SU-DHL-6 (cell line): ENCODE data around the gene GRAMD1A.
"Not testable (repeated sequence)": the region's sequence is repeated elsewhere in the genome, so short reads cannot be mapped to it uniquely, and the experiment has no call there.

Experiments
- H2AFZ ChIP-seq: fragments of 200-600 bp; sonication (generic); 2 replicates; pipeline ENCODE4 v1.6.1; 2014; ENCODE audit warnings: low read depth, mild to moderate bottlenecking, moderate library complexity, mixed read lengths, antibody characterized with exemption, low read length; ENCODE audit not compliant: severe bottlenecking
- H3F3A ChIP-seq: fragments of 200-600 bp; shearing (Covaris generic); 2 replicates; pipeline ENCODE4 v1.6.0; 2016; ENCODE audit warnings: antibody characterized with exemption, mild to moderate bottlenecking; ENCODE audit not compliant: insufficient read depth
- H3K27ac ChIP-seq: fragments of 200-600 bp; sonication (generic); 2 replicates; pipeline ENCODE4 v1.5.1; 2016; ENCODE audit warnings: low read depth, mild to moderate bottlenecking, low read length, moderate library complexity, mixed read lengths
- H3K27me3 ChIP-seq: fragments of 200-600 bp; sonication (generic), shearing (Covaris generic); 2 replicates; pipeline ENCODE4 v1.6.0; 2014; ENCODE audit warnings: mild to moderate bottlenecking, low read length
- H3K36me3 ChIP-seq: fragments of 200-600 bp; sonication (generic); 2 replicates; pipeline ENCODE4 v1.6.1; 2014; ENCODE audit warnings: mild to moderate bottlenecking, low read length, mixed read lengths
- H3K4me2 ChIP-seq: fragments of 300-600, 200-600 bp; shearing (Covaris generic), sonication (generic); 2 replicates; pipeline ENCODE4 v1.6.0; 2014; ENCODE audit warnings: low read length, low read depth, mild to moderate bottlenecking; ENCODE audit not compliant: poor library complexity, severe bottlenecking
- H3K4me3 ChIP-seq: fragments of 200-600 bp; sonication (generic); 2 replicates; pipeline ENCODE4 v1.5.1; 2014; ENCODE audit warnings: antibody characterized with exemption, low read length, mild to moderate bottlenecking, mixed read lengths; ENCODE audit not compliant: insufficient read depth, poor library complexity, severe bottlenecking
- H3K79me2 ChIP-seq: fragments of 200-600 bp; sonication (generic); 2 replicates; pipeline ENCODE4 v1.6.1; 2014; ENCODE audit warnings: mild to moderate bottlenecking, low read length, moderate library complexity; ENCODE audit not compliant: insufficient read depth
- H3K9ac ChIP-seq: fragments of 200-600 bp; sonication (generic); 2 replicates; pipeline ENCODE4 v1.7.0; 2014; ENCODE audit warnings: mild to moderate bottlenecking, low read length
- H3K9me2 ChIP-seq: fragments of 200-600 bp; sonication (generic); replicated peaks from 2 replicates; pipeline ENCODE4 v1.6.1; 2014; ENCODE audit warnings: low read length; ENCODE audit not compliant: insufficient read depth
- H3K9me3 ChIP-seq: fragments of 200-600 bp; sonication (generic); 2 replicates; pipeline ENCODE4 v1.6.1; 2014; ENCODE audit warnings: low read length, mixed read lengths; ENCODE audit not compliant: insufficient read depth
- H4K20me1 ChIP-seq: fragments of 200-600 bp; sonication (generic); 2 replicates; pipeline ENCODE4 v1.6.1; 2014; ENCODE audit warnings: low read depth, mild to moderate bottlenecking, antibody characterized with exemption, low read length, moderate library complexity, mixed read lengths
- CTCF ChIP-seq: fragments of 200-600 bp; sonication (generic); IDR thresholded peaks from one replicate; pipeline ENCODE4 v1.5.1; 2017; ENCODE audit warnings: antibody characterized with exemption, mild to moderate bottlenecking, low read length, moderate library complexity; ENCODE audit not compliant: insufficient read depth, poor library complexity, severe bottlenecking
- EZH2phosphoT487 ChIP-seq: fragments of 200-600 bp; sonication (generic), shearing (Covaris generic); conservative IDR thresholded peaks from 2 replicates; pipeline ENCODE4 v1.6.1; 2018; ENCODE audit warnings: mild to moderate bottlenecking, antibody characterized with exemption, low read length, moderate library complexity, mixed read lengths

GRAMD1A gene

GRCh38 chr19:35006342-35006998 lies 6.3 kb downstream of the GRAMD1A start:
- peaks cover 41% of the 10 kb centered on the region for H3K79me2 ChIP-seq
- H3F3A ChIP-seq: 0 out of 2 replicates have a peak, but pooled peaks cover 4% of the 10 kb centered on the region
- peaks cover 3% of the 10 kb centered on the region; the same call in 1 of the 2 replicates for H4K20me1 ChIP-seq
- H3K9me3 ChIP-seq: no peaks in the 10 kb centered on the region
- no peak overlapping the region for H3K9ac ChIP-seq
- H3K27me3 ChIP-seq: no peaks in the 10 kb centered on the region
- no peak overlapping the region for H2AFZ ChIP-seq
- no peak overlapping the region for H3K4me2 ChIP-seq
- TF ChIP-seq EZH2phosphoT487: no peak
- no peak for TF ChIP-seq CTCF
- no peak overlapping the region for H3K27ac ChIP-seq
- no peaks in the 10 kb centered on the region for H3K36me3 ChIP-seq
- no peak overlapping the region for H3K4me3 ChIP-seq
- no peaks in the 10 kb centered on the region for H3K9me2 ChIP-seq

DNA sequence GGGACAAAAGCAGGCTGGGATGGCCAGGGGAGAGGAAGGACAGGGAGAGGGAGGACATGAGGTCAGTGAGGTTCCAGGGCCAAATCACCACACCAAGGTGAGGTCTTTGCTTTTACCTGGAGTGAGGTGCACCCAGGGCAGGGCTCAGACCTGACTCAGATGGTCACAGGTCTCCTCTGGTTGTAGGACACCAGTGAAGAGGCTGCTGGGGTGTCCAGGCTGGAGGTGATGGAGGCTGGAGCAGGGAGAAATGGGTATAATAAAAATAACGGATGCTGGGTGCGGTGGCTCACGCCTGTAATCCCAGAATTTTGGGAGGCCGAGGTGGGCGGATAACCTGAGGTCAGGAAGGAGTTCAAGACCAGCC lies 6.9 kb downstream of the GRAMD1A start:
- Histone ChIP-seq H3K27me3 (no peaks in the 10 kb centered on the region), H4K20me1 (peaks cover 3% of the 10 kb centered on the region; the same call in 1 of the 2 replicates), H2AFZ (no peak overlapping the region), H3K79me2 (peaks cover 36% of the 10 kb centered on the region), H3K36me3 (no peaks in the 10 kb centered on the region), H3K27ac (no peak overlapping the region), H3K4me3 (no peak overlapping the region), H3K9ac (no peak overlapping the region), H3F3A (0 out of 2 replicates have a peak, but pooled peaks cover 4% of the 10 kb centered on the region), H3K9me2 (no peaks in the 10 kb centered on the region), H3K4me2 (no peak overlapping the region), H3K9me3 (no peaks in the 10 kb centered on the region)
- TF ChIP-seq CTCF (no peak), EZH2phosphoT487 (no peak)

DNA sequence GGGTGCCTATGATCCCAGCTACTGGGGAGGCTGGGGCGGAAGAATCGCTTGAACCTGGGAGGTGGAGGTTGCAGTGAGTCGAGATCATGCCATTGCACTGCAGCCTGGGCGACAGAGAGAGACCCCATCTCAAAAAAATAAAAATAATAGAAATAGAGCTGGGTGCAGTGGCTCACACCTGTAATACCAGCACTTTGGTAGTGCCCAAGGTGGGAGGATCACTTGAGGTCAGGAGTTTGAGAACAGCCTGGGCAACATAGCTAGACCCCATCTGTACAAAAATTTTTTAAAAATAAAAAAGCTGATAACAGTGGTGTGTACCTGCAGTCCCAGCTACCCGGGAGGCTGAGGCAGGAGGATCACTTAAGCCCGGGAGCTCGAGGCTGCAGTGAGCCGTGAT lies 7.3 kb downstream of the GRAMD1A start:
- not testable (repeated sequence) for H3K4me2 ChIP-seq, H3K27me3 ChIP-seq, H4K20me1 ChIP-seq, H3K4me3 ChIP-seq, H3K36me3 ChIP-seq, H3K9ac ChIP-seq, H3F3A ChIP-seq, H3K9me3 ChIP-seq, H2AFZ ChIP-seq, H3K27ac ChIP-seq, H3K9me2 ChIP-seq
- H3K79me2 ChIP-seq: peaks cover 32% of the 10 kb centered on the region

DNA sequence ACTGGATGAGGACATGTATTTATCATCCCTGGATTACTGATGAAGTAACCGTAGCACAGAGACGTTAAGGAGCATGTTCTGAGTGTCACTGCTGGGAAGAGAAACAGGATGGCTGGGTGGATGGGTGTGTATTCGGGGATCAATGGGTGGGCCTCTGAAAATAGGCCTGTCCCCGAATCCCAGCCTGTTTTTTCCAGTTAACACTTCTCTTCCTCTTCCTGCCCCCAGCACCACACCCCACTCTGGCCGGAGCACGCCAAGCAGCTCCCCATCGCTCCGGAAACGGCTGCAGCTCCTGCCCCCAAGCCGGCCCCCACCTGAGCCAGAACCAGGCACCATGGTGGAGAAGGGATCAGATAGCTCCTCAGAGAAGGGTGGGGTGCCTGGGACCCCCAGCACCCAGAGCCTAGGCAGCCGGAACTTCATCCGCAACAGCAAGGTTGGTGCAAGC lies 8.8 kb downstream of the GRAMD1A start:
- no peaks in the 10 kb centered on the region for H3K27me3 ChIP-seq
- H3F3A ChIP-seq: 0 out of 2 replicates have a peak, but pooled peaks cover 4% of the 10 kb centered on the region
- TF ChIP-seq CTCF (no peak), EZH2phosphoT487 (no peak)
- H3K9me3 ChIP-seq: no peaks in the 10 kb centered on the region
- H3K4me2 ChIP-seq: no peak overlapping the region
- no peaks in the 10 kb centered on the region for H3K36me3 ChIP-seq
- no peak overlapping the region for H3K4me3 ChIP-seq
- H3K27ac ChIP-seq: no peak overlapping the region
- peaks cover 3% of the 10 kb centered on the region; the same call in 1 of the 2 replicates for H4K20me1 ChIP-seq
- H3K9ac ChIP-seq: no peak overlapping the region
- H2AFZ ChIP-seq: no peak overlapping the region
- H3K79me2 ChIP-seq: peaks cover 20% of the 10 kb centered on the region
- H3K9me2 ChIP-seq: no peaks in the 10 kb centered on the region
